Keratinocyte (primary cell): Measurements from ENCODE around the gene MICA. TPM values are rescaled to one million over a fixed set of nuclear protein-coding genes. Genes with fewer than 3 reads are reported as not detected.

ENCODE experiments used
- DNase-seq: peaks from one replicate; pipeline ENCODE4 v3.0.0-alpha.2; 2011; ENCODE audit warnings: low read depth, missing footprints, low spot score
- FAIRE-seq: peaks from 2 replicates; lab custom pipeline; 2011; peaks lifted over from hg19 to GRCh38; lab: Jason Lieb, UNC
- H2AFZ ChIP-seq: 2 replicates; pipeline ENCODE4 v1.6.0; 2012; ENCODE audit warnings: low read length, control low read depth, inconsistent platforms; ENCODE audit not compliant: control insufficient read depth
- H3K27ac ChIP-seq: 2 replicates; pipeline ENCODE4 v1.5.1; 2011; ENCODE audit warnings: low read length; ENCODE audit not compliant: control insufficient read depth, insufficient read depth
- H3K27me3 ChIP-seq: 3 replicates; pipeline ENCODE4 v1.6.0; 2011; ENCODE audit warnings: low read length; ENCODE audit not compliant: control insufficient read depth, insufficient read depth; ENCODE audit errors: extremely low read depth
- H3K36me3 ChIP-seq, 2 experiments: 2 replicates in 1 of 2; 3 replicates in 1 of 2; pipeline ENCODE4 v1.5.1; 2011; ENCODE audit warnings: low read length in 2 of 2, mild to moderate bottlenecking in 1 of 2; ENCODE audit not compliant: control insufficient read depth in 2 of 2, insufficient read depth in 2 of 2; ENCODE audit errors: extremely low read depth in 1 of 2
- H3K4me1 ChIP-seq: 3 replicates; pipeline ENCODE4 v1.5.1; 2011; ENCODE audit warnings: low read length; ENCODE audit not compliant: control insufficient read depth, insufficient read depth; ENCODE audit errors: extremely low read depth
- H3K4me2 ChIP-seq: 3 replicates; pipeline ENCODE4 v1.6.0; 2011; ENCODE audit warnings: low read depth, low read length; ENCODE audit not compliant: control insufficient read depth, insufficient read depth; ENCODE audit errors: extremely low read depth
- H3K4me3 ChIP-seq, 3 experiments: fragments of 200-600 bp in 1 of 3; sonication (generic) in 1 of 3; 2 replicates in 2 of 3; 3 replicates in 1 of 3; pipeline ENCODE4 v1.5.1; 2011 to 2016; ENCODE audit warnings: low read length in 3 of 3, mild to moderate bottlenecking in 3 of 3, control low read depth in 2 of 3, inconsistent platforms in 1 of 3, low read depth in 1 of 3, mixed read lengths in 1 of 3, mixed run types in 1 of 3, moderate library complexity in 1 of 3; ENCODE audit not compliant: control insufficient read depth in 2 of 3, insufficient read depth in 2 of 3; ENCODE audit errors: extremely low read depth in 1 of 3
- H3K79me2 ChIP-seq: 2 replicates; pipeline ENCODE4 v1.6.0; 2012; ENCODE audit warnings: low read length; ENCODE audit not compliant: control insufficient read depth, insufficient read depth
- H3K9ac ChIP-seq: 3 replicates; pipeline ENCODE4 v1.6.0; 2011; ENCODE audit warnings: low read length; ENCODE audit not compliant: control insufficient read depth, insufficient read depth; ENCODE audit errors: extremely low read depth
- H3K9me1 ChIP-seq: 3 replicates; pipeline ENCODE4 v1.6.0; 2011; ENCODE audit warnings: low read length; ENCODE audit not compliant: control insufficient read depth, insufficient read depth; ENCODE audit errors: extremely low read depth
- H3K9me3 ChIP-seq: 2 replicates; pipeline ENCODE4 v1.5.1; 2012; ENCODE audit warnings: low read depth, low read length; ENCODE audit not compliant: control insufficient read depth
- H4K20me1 ChIP-seq: 3 replicates; pipeline ENCODE4 v1.6.0; 2011; ENCODE audit warnings: low read length; ENCODE audit not compliant: control insufficient read depth, insufficient read depth; ENCODE audit errors: extremely low read depth
- CTCF ChIP-seq, 3 experiments: IDR thresholded peaks in 1 of 3; conservative IDR thresholded peaks in 1 of 3; optimal IDR thresholded peaks in 1 of 3; 2 replicates in 2 of 3; 3 replicates in 1 of 3; pipeline versions ENCODE3 to v1.5.1; 2011; ENCODE audit warnings: low read length in 3 of 3, mild to moderate bottlenecking in 3 of 3, moderate library complexity in 2 of 3, control low read depth in 1 of 3, inconsistent platforms in 1 of 3; ENCODE audit not compliant: insufficient read depth in 2 of 3; ENCODE audit errors: extremely low read depth in 1 of 3
- EZH2 ChIP-seq: IDR thresholded peaks from one replicate; pipeline ENCODE4 v1.6.1; 2012; ENCODE audit warnings: inconsistent platforms, mild to moderate bottlenecking, low read length, moderate library complexity
- dilution Hi-C: fragments of 300-500 bp; cut with MboI; formaldehyde crosslinking; loops from one replicate; pipeline ENCODE4 v1.7.0; 2020; ENCODE audit warnings: low sequenced_read_pairs; ENCODE audit not compliant: extremely low pct_ligation_motif_present
- polyA plus RNA-seq, 5 experiments: library from polyadenylated mRNA; depleted of rRNA in 3 of 5; stranded (reverse) in 3 of 5; stranded (forward) in 1 of 5; unstranded in 1 of 5; fragments of >200 nt; gene quantifications; 1 replicate in 1 of 5; 2 replicates in 3 of 5; 3 replicates in 1 of 5; pipeline versions ENCODE4 v1.2.1 to v1.2.3, GENCODE V29; 2011 to 2012; ENCODE audit warnings: missing spikeins in 2 of 5, low read depth in 1 of 5, low replicate concordance in 1 of 5

MICA gene
- polyA plus RNA-seq, 1 donor (not counting 4 experiments of a cell fraction or from before 2014, with no cell fraction given), result 59.9 TPM

GRCh38 chr6:31377029-31377428, 26.4 kb upstream of the MICA start:
- no peaks in the 10 kb centered on the region for H3K9me1 ChIP-seq
- no peak overlapping the region for H3K9ac ChIP-seq
- H3K9me3 ChIP-seq, result no peaks in the 10 kb centered on the region
- DNase-seq, result no peak
- H3K4me1 ChIP-seq, result peaks cover 3% of the 10 kb centered on the region
- H3K79me2 ChIP-seq, result no peaks in the 10 kb centered on the region
- no peaks in the 10 kb centered on the region for H3K36me3 ChIP-seq
- H3K27ac ChIP-seq, result no peak overlapping the region
- FAIRE-seq, result no peak
- peaks cover 20% of the 10 kb centered on the region for H3K27me3 ChIP-seq
- dilution Hi-C loops, result no loop called here
- H3K4me3 ChIP-seq, result no peak overlapping the region
- no peak for TF ChIP-seq EZH2
- no peak for TF ChIP-seq CTCF (optimal IDR thresholded peaks at IDR 0.05 in 1 of 3, IDR thresholded peaks at IDR 0.05 in 1 of 3, conservative IDR thresholded peaks at IDR 0.05 in 1 of 3; ENCODE audit: extremely low read depth in 1 of 3, insufficient read depth in 2 of 3, low read length in 3 of 3)
- no peak overlapping the region for H2AFZ ChIP-seq
- H3K4me2 ChIP-seq, result no peak overlapping the region
- H4K20me1 ChIP-seq, result no peaks in the 10 kb centered on the region

DNA sequence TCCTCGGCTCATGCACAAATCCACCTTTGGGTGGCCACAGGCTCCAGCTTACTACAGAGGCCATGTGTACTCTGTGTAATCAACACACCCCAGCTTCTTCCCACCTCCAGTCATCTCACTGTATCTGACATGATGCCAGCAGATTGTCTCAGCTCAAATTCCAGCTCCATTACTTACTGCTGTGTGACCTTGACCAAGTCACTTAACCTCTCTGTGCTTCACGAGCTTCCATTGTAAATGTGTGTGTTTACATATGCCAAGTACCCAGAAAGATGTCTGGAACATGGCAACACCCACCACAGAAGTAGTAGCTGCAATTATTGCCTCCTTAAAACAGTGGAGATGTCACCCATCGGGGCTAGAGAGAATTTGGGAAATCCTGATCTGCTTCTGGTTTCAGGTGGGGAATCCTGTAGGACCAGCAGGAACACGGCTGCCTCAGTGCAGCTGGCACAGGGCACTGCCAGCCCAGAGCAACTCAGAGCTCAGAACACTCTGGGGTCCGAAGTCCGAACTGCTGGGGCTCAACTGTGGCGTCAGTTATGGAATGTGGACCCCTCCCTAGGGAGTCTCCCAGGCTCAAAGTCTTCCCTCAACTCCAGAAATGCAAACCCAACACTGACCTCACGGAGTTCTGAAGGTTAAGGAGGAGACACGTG, 25.2 kb upstream of the MICA start:
- no peaks in the 10 kb centered on the region for H3K9me1 ChIP-seq
- H3K27me3 ChIP-seq, result peaks cover 24% of the 10 kb centered on the region
- no peaks in the 10 kb centered on the region for H3K36me3 ChIP-seq
- TF ChIP-seq EZH2, result no peak
- TF ChIP-seq CTCF (optimal IDR thresholded peaks at IDR 0.05 in 1 of 3, IDR thresholded peaks at IDR 0.05 in 1 of 3, conservative IDR thresholded peaks at IDR 0.05 in 1 of 3; ENCODE audit: extremely low read depth in 1 of 3, insufficient read depth in 2 of 3, low read length in 3 of 3), result no peak
- H3K79me2 ChIP-seq, result no peaks in the 10 kb centered on the region
- H2AFZ ChIP-seq, result no peak overlapping the region
- no peaks in the 10 kb centered on the region for H4K20me1 ChIP-seq
- H3K27ac ChIP-seq, result no peak overlapping the region
- no peak overlapping the region for H3K9ac ChIP-seq
- H3K4me2 ChIP-seq, result no peak overlapping the region
- no peaks in the 10 kb centered on the region for H3K9me3 ChIP-seq
- DNase-seq (no peak), FAIRE-seq (peak; percentile 13)
- peaks cover 3% of the 10 kb centered on the region for H3K4me1 ChIP-seq
- H3K4me3 ChIP-seq, result no peak overlapping the region
- dilution Hi-C loops, result no loop called here
